BE2C (cell line): Measurements from ENCODE around the gene ZNF496.
"Not testable (repeated sequence)": the region's sequence is repeated elsewhere in the genome, so short reads cannot be mapped to it uniquely, and the experiment has no call there.

Source experiments
- DNase-seq: peaks from one replicate; pipeline ENCODE4 v3.0.0-alpha.2; 2020
- H3K27me3 ChIP-seq: fragments of 250-450 bp; sonication (Bioruptor Pico); 2 replicates; pipeline ENCODE4 v1.5.1; 2020; ENCODE audit warnings: mild to moderate bottlenecking
- H3K36me3 ChIP-seq: fragments of 250-450 bp; sonication (Bioruptor Pico); 2 replicates; pipeline ENCODE4 v1.5.1; 2020; ENCODE audit warnings: mild to moderate bottlenecking
- H3K4me1 ChIP-seq: fragments of 250-450 bp; sonication (Bioruptor Pico); 2 replicates; pipeline ENCODE4 v1.5.1; 2020
- H3K4me3 ChIP-seq: 2 replicates; pipeline ENCODE4 v1.5.1; 2011; ENCODE audit warnings: low read depth, low read length
- H3K9me3 ChIP-seq: fragments of 250-450 bp; sonication (Bioruptor Pico); 2 replicates; pipeline ENCODE4 v1.5.1; 2020
- CTCF ChIP-seq: IDR thresholded peaks from 2 replicates; pipeline ENCODE4 v1.5.1; 2012; ENCODE audit warnings: mild to moderate bottlenecking, low read depth, low read length

Gene ZNF496

GRCh38 chr1:247366926-247367645, 35.4 kb upstream of the ZNF496 start:
- Histone ChIP-seq H3K4me3 (no peak overlapping the region), H3K27me3 (no peaks in the 10 kb centered on the region; the same call in 1 of the 2 replicates)
- TF ChIP-seq CTCF, result no peak

GRCh38 chr1:247366345-247366744, 34.7 kb upstream of the ZNF496 start:
- H3K4me3 ChIP-seq, H3K36me3 ChIP-seq, H3K27me3 ChIP-seq, DNase-seq, H3K4me1 ChIP-seq, H3K9me3 ChIP-seq: not testable (repeated sequence)

More at GRCh38 chr1:247366926-247367645, 35.4 kb upstream of the ZNF496 start:
- Histone ChIP-seq H3K36me3 (no peaks in the 10 kb centered on the region), H3K9me3 (no peaks in the 10 kb centered on the region), H3K4me1 (no peaks in the 10 kb centered on the region)
- no peak for DNase-seq

- peaks cover 10% of the 10 kb centered on the region for H3K27me3 ChIP-seq
- no peak for DNase-seq
- H3K9me3 ChIP-seq, result no peaks in the 10 kb centered on the region
- no peak overlapping the region for H3K4me3 ChIP-seq
- H3K4me1 ChIP-seq, result no peaks in the 10 kb centered on the region
- no peak for TF ChIP-seq CTCF
- no peaks in the 10 kb centered on the region for H3K36me3 ChIP-seq
Observed at GRCh38 chr1:247365023-247365422, 33.4 kb upstream of the ZNF496 start.

- H3K4me1 ChIP-seq, DNase-seq, H3K4me3 ChIP-seq, H3K36me3 ChIP-seq, H3K9me3 ChIP-seq: not testable (repeated sequence)
- peaks cover 17% of the 10 kb centered on the region for H3K27me3 ChIP-seq
Observed at GRCh38 chr1:247363000-247363399, 31.3 kb upstream of the ZNF496 start.

- Histone ChIP-seq H3K36me3 (no peaks in the 10 kb centered on the region), H3K4me3 (no peak overlapping the region), H3K27me3 (peaks cover 24% of the 10 kb centered on the region), H3K9me3 (no peaks in the 10 kb centered on the region), H3K4me1 (no peaks in the 10 kb centered on the region)
- TF ChIP-seq CTCF, result no peak
- DNase-seq, result no peak
Observed at GRCh38 chr1:247362153-247362552, 30.5 kb upstream of the ZNF496 start.

GRCh38 chr1:247360991-247361731, 29.5 kb upstream of the ZNF496 start:
- no peaks in the 10 kb centered on the region for H3K4me1 ChIP-seq
- no peak overlapping the region for H3K4me3 ChIP-seq
- TF ChIP-seq CTCF, result no peak
- no peaks in the 10 kb centered on the region for H3K9me3 ChIP-seq
- no peaks in the 10 kb centered on the region for H3K36me3 ChIP-seq
- peaks cover 30% of the 10 kb centered on the region for H3K27me3 ChIP-seq
- DNase-seq, result no peak
